Measurements from ENCODE around the gene SARNP.
"Not testable (repeated sequence)": the region's sequence is repeated elsewhere in the genome, so short reads cannot be mapped to it uniquely, and the experiment has no call there.

SARNP gene

GRCh38 chr12:55839345-55840140 is 22.0 kb upstream of the SARNP start:
- no peak for DNase-seq (ENCODE audit: low read depth)

- DNase-seq (ENCODE audit: low read depth) = no peak
Observed at GRCh38 chr12:55838361-55838760, 20.8 kb upstream of the SARNP start.

GRCh38 chr12:55834400-55834799 is 16.9 kb upstream of the SARNP start:
- DNase-seq (ENCODE audit: low read depth) = not testable (repeated sequence)

- no peak for DNase-seq (ENCODE audit: low read depth)
Observed at GRCh38 chr12:55833056-55833455, 15.5 kb upstream of the SARNP start.

- no peak for DNase-seq (ENCODE audit: low read depth)
Observed at GRCh38 chr12:55831447-55831815, 13.9 kb upstream of the SARNP start.

GRCh38 chr12:55830601-55831446 is 13.3 kb upstream of the SARNP start:
- peak; percentile 27 for DNase-seq (ENCODE audit: low read depth)

- DNase-seq (ENCODE audit: low read depth) = no peak
Observed at GRCh38 chr12:55829967-55830600, 12.6 kb upstream of the SARNP start.

GRCh38 chr12:55828357-55828756 is 10.8 kb upstream of the SARNP start:
- no peak for DNase-seq (ENCODE audit: low read depth)

- no peak for DNase-seq (ENCODE audit: low read depth)
Observed at GRCh38 chr12:55827806-55828205, 10.3 kb upstream of the SARNP start.

GRCh38 chr12:55824726-55825125 is 7.2 kb upstream of the SARNP start:
- no peak for DNase-seq (ENCODE audit: low read depth)

GRCh38 chr12:55823419-55823818 is 5.9 kb upstream of the SARNP start:
- no peak for DNase-seq (ENCODE audit: low read depth)

- no peak for DNase-seq (ENCODE audit: low read depth)
Observed at GRCh38 chr12:55822228-55822627, 4.7 kb upstream of the SARNP start.

- no peak for DNase-seq (ENCODE audit: low read depth)
Observed at GRCh38 chr12:55820679-55821078, 3.2 kb upstream of the SARNP start.

- no peak for DNase-seq (ENCODE audit: low read depth)
Observed at GRCh38 chr12:55818886-55819285, 1.4 kb upstream of the SARNP start.

- no peak for DNase-seq (ENCODE audit: low read depth)
Observed at GRCh38 chr12:55818140-55818728, 710 bp upstream of the SARNP start.

- DNase-seq (ENCODE audit: low read depth) = no peak
Observed at GRCh38 chr12:55816881-55817344, 611 bp downstream of the SARNP start.

- no peak for DNase-seq (ENCODE audit: low read depth)
Observed at GRCh38 chr12:55815473-55815872, 2.1 kb downstream of the SARNP start.

- DNase-seq (ENCODE audit: low read depth) = no peak
Observed at GRCh38 chr12:55814257-55814656, 3.3 kb downstream of the SARNP start.

- no peak for DNase-seq (ENCODE audit: low read depth)
Observed at GRCh38 chr12:55812088-55812487, 5.4 kb downstream of the SARNP start.

- no peak for DNase-seq (ENCODE audit: low read depth)
Observed at GRCh38 chr12:55809274-55809673, 8.2 kb downstream of the SARNP start.

- no peak for DNase-seq (ENCODE audit: low read depth)
Observed at GRCh38 chr12:55806982-55807381, 10.5 kb downstream of the SARNP start.

GRCh38 chr12:55797550-55797949 is 20.0 kb downstream of the SARNP start:
- DNase-seq (ENCODE audit: low read depth) = no peak
